ENCODE measurements around the gene SDK1.
"Not testable (repeated sequence)": the region's sequence is repeated elsewhere in the genome, so short reads cannot be mapped to it uniquely, and the experiment has no call there.

Gene SDK1

DNA sequence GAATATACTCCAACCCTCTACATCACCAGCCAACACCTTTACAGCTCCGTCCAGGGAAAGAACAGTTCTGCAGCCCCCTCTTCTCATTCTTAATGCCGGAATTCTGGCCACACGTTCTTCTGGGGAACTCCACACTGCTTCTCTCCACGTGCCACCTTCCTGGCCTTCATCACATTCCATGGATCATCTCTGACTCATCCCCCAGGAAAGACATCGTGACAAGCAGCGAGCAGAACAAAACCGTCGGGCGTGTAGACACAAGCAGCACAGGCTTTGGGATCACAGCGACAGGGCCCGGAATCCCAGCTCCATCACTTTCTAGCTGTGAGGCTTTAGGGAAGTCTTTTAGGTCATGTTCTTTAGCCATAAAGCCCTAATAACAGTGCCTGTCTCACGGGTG is 790.7 kb downstream of the SDK1 start:
- DNase-seq, result no peak

DNA sequence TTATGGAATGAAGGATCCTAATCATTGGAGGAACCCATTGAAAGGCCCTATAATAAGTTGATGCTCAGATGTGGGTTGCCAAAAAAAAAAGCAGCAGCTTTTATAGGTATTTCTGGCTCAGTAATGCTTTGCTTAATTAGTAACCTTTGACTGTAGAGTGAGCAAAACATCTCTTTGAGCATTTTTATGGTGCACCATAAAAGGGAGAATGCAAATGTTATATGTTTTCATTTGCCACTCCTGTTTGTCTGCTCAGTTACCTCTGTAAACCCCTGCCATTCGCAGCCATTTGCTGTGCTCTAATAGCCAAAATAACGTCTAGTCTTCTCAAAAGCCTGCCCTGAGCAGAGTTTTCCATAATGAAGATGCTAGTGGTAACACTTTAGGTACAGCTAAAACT is 792.0 kb downstream of the SDK1 start:
- DNase-seq, result no peak

DNA sequence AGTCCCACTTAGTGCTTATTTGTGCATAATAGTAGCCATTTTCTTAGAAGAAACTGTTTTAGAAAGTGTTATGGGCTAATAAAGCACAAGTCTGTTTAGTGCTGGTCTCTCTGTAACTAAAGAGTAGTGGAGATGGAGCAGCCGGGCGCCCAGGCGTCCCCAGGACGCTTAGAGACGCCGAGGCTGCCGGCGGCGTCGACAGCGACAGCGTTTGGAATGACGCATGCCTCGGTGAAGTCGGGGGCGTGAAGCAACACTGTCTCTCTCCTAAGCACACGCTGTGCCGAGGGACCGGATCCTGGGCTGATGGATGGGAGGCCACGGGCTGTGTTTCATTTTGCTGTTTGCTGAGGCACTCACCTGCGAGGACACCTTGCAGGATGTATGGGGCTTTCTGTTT is 792.4 kb downstream of the SDK1 start:
- no peak for DNase-seq

DNA sequence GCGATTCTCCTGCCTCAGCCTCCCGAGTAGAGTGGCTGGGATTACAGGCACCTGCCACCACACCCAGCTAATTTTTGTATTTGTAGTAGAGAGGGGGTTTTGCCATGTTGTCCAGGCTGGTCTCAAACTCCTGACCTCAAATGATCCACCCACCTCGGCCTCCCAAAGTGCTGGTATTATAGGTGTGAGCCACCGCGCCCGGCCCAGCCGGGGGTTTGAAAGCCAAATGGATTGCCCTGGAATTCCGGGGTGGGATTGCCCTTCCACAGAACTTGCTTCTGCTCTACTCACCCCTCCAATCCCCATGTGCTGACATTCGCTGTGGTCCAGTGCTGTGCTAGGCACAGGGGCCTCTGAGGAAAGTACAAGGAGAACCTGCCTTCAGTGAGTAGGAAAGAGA is 793.1 kb downstream of the SDK1 start:
- not testable (repeated sequence) for DNase-seq

GRCh38 chr7:4097001-4097609 is 796.1 kb downstream of the SDK1 start:
- DNase-seq, result no peak

DNA sequence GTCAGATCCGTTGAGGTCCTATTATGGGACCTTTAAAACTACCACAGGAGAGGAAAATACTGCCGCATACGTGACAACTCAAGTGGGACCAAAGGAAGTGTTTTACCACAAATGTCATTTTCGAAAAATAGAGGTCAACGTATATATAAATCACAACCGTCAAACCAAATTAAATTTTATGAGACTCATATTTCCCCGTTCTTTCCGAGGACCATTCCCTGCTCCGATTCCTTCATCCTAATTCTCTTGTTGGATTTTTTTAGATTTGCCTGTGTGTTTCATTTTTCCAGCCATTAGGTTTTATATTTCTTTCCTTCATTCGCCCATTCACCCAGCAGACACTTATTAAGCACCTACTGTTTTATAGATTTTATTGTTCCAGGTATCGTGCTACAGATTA is 797.1 kb downstream of the SDK1 start:
- no peak for DNase-seq

- no peak for DNase-seq
Measured at GRCh38 chr7:4099651-4100050, 798.6 kb downstream of the SDK1 start.

DNA sequence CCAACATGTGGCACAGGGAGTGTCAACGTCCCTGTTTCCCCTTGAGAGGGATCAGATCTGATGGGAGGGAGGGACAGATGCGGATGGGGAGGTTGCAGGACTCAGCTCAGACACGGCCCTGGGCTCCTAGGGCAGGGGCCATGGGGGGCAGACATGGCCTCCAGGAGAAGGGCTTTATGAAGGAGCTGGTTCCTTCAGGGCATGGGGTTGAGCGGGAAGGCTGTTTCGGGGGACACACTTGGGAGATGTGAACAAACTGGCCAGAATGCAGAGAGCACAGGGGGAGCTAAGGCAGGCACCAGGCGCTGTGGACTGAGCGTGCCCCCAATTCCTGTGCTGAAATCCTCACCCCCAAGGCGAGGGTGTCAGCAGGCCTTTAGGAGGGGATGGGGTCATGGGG is 799.1 kb downstream of the SDK1 start:
- no peak for DNase-seq

GRCh38 chr7:4100691-4101090 is 799.6 kb downstream of the SDK1 start:
- no peak for DNase-seq

DNA sequence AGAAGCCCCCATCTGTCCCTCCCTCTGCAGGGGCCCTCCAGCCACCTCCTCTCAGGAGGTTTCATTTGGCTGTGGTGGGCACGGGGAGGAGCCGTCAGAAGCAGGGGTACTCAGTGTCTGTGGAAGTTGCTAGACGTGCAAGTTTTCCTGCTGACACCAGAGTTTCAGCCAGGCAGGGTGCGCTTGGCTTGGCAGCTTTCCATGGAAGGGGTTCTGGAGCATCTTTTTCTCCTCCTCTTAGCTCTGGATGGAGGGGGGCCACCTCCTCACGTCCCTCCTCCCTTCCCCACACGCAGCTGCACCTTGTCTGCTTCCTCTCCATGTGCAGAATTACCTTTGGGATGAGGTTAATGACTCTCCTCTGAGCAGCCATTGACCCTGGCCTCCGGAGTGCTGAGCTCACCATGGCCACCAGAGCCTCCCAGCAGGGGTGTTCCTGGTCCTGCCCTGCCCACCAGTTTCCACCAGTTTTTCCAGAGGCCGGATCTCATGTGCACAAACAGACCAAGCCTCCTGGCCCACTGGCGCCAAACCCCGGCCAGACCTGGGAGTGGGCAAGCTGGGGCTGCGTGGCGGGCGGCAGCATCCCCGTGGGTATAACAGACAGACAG is 801.3 kb downstream of the SDK1 start:
- DNase-seq, result no peak

- no peak for DNase-seq
Measured at GRCh38 chr7:4103352-4104091, 802.5 kb downstream of the SDK1 start.

GRCh38 chr7:4107839-4108238 is 806.8 kb downstream of the SDK1 start:
- DNase-seq, result no peak

GRCh38 chr7:4108951-4109350 is 807.9 kb downstream of the SDK1 start:
- DNase-seq, result no peak

- DNase-seq, result no peak
Measured at GRCh38 chr7:4109481-4110110, 808.5 kb downstream of the SDK1 start.

DNA sequence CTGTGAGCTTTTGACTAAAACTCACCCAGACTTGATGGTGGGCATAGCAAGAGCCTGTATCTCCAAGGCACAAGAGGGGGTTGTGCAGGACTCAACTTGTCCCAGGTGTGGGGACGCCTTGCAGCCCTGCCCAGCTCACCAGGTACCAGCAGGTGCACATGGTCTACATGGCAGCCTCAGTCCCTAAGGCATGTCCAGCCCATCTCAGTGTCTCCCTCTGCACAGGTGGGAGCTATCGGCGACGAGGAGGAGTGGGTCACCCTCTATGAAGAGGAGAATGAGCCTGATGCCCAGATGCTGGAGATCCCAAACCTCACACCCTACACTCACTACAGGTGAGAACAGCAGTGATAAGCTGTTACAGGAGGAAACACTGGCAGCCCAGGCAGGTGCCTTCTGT is 809.4 kb downstream of the SDK1 start:
- DNase-seq, result no peak

GRCh38 chr7:4111166-4111565 is 810.1 kb downstream of the SDK1 start:
- no peak for DNase-seq

GRCh38 chr7:4113271-4113670 is 812.2 kb downstream of the SDK1 start:
- DNase-seq, result no peak

- DNase-seq, result no peak
Measured at GRCh38 chr7:4113976-4114375, 812.9 kb downstream of the SDK1 start.

DNA sequence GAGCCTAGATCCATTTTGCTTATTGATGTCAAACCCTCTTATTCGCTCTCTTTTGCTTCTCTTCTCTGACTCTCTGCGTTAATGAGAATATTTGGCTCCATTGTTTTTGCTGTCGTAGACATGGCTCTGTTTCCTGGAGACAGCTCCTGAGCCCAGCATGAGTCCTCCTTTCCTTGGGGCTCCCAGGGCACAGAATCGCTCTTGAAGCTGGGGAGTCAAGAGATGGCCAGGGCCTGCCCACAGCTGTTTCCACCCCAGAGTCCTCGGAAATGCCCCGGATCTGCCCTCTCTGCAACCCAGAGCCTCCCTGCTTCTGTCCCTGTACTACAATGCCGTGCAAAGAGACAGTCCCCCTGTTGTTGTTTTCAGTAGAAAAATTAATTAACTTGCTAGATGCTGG is 814.4 kb downstream of the SDK1 start:
- DNase-seq, result no peak

DNA sequence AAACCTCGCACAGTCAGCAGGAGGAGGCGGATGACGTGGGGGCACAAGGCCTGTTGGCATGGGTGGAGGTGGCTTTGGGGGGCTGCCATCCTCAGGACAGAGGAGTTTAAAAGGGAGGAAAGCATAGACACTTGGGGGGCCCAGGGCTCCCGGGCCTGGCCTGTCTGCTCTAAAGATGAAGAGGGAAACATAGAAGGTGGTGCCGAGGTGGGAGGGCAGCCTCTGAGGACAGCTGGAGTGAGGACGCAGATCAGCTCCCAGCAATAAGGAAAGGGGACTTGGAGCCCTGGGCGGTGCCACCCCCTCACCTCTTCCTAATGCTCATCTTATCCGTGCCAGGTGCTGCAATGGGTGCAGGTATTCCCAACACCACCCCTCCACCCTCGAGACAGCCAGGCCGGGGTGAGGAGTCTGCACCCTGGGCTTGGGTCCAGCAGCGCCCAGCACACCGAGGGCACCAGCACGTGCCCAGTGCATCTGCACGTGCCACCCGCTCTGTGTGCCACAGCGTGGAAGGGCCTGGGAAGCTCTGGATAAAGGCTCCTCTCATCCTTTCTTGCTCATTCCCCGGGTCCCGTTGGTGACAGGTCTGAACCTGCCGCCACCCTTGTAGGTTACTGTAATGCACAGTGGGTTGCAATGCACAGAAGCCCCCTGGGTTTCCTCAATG is 815.0 kb downstream of the SDK1 start:
- DNase-seq, result no peak

DNA sequence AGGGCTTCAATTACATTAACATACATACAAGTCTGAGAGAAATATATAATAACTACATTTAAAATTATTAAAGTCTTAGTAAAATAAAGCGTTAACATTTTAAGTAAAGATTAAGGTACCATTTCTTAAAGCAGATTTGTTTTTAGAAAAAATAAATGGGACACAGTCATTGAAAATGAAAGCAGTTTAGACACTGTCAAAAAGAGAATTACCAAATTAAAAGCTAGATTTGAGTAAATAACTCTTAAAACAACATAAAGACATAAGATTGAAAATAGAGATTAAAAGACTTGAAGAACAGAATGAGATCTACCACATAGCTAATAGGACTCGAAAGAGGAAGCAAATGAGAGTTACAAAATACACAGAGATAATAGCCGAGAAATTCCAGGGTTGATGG is 818.8 kb downstream of the SDK1 start:
- no peak for DNase-seq

GRCh38 chr7:4123346-4123745 is 822.3 kb downstream of the SDK1 start:
- no peak for DNase-seq

DNA sequence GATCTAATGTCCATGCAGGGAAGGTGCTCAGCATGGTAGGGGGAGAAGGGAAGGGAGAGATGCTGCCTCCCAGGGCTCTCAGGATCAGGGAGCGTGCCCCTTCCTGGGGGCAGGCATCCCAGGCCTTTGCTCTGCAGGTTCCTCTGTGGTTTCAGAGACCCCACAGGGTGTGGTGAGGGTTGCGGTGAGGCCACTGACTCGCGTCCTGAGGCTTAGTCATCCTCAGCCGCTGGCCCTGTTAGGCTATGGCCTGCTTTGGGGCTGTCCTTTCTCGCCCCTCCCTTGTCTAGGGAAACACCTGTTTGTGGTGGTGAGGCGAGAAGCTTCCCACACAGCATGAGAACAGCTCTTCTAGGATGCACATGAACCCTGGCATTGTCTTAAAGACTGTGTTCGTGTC is 822.8 kb downstream of the SDK1 start:
- no peak for DNase-seq

Data from NCI-H774 (cell line).